Loucy (cell line): ENCODE results near the gene PRKCE.

Experiments
- H2AFZ ChIP-seq: fragments of 200-600 bp; sonication (generic); 2 replicates; pipeline ENCODE4 v1.6.0; 2016; ENCODE audit warnings: antibody characterized with exemption, mild to moderate bottlenecking, low read length, moderate library complexity
- H3F3A ChIP-seq: fragments of 200-600 bp; 2 replicates; pipeline ENCODE4 v1.6.0; 2016; ENCODE audit warnings: antibody characterized with exemption, low read depth, mild to moderate bottlenecking
- H3K27me3 ChIP-seq: fragments of 200-600 bp; sonication (generic); 2 replicates; pipeline ENCODE4 v1.6.1; 2014; ENCODE audit warnings: low read length, mild to moderate bottlenecking; ENCODE audit not compliant: insufficient read depth, poor library complexity, severe bottlenecking
- H3K36me3 ChIP-seq: fragments of 200-600 bp; sonication (generic); 2 replicates; pipeline ENCODE4 v1.6.1; 2016; ENCODE audit warnings: low read length; ENCODE audit not compliant: insufficient read depth
- H3K4me1 ChIP-seq: fragments of 200-600 bp; sonication (generic); 2 replicates; pipeline ENCODE4 v1.5.1; 2014; ENCODE audit warnings: low read length, mild to moderate bottlenecking; ENCODE audit not compliant: insufficient read depth, poor library complexity, severe bottlenecking
- H3K4me2 ChIP-seq: fragments of 200-600 bp; sonication (generic); 2 replicates; pipeline ENCODE4 v1.6.0; 2014; ENCODE audit warnings: antibody characterized with exemption, low read length, low read depth, mild to moderate bottlenecking; ENCODE audit not compliant: poor library complexity, severe bottlenecking
- H3K4me3 ChIP-seq: fragments of 200-600 bp; sonication (generic); 2 replicates; pipeline ENCODE4 v1.5.1; 2014; ENCODE audit warnings: low read length, mild to moderate bottlenecking, mixed read lengths; ENCODE audit not compliant: poor library complexity, severe bottlenecking
- H3K79me2 ChIP-seq: fragments of 200-600 bp; sonication (generic); 2 replicates; pipeline ENCODE4 v1.6.1; 2014; ENCODE audit warnings: low read length; ENCODE audit not compliant: insufficient read depth
- H3K9ac ChIP-seq: fragments of 200-600 bp; sonication (generic); 2 replicates; pipeline ENCODE4 v1.6.0; 2014; ENCODE audit warnings: mild to moderate bottlenecking, low read depth, low read length, moderate library complexity; ENCODE audit not compliant: poor library complexity, severe bottlenecking
- H3K9me2 ChIP-seq: fragments of 200-600 bp; sonication (generic); replicated peaks from 2 replicates; pipeline ENCODE4 v1.6.1; 2016; ENCODE audit warnings: low read depth, low read length, mixed read lengths
- H3K9me3 ChIP-seq: fragments of 200-600 bp; sonication (generic); 2 replicates; pipeline ENCODE4 v1.6.1; 2014; ENCODE audit warnings: mild to moderate bottlenecking, antibody characterized with exemption, low read length, low read depth; ENCODE audit not compliant: insufficient read depth
- H4K20me1 ChIP-seq: fragments of 200-600 bp; sonication (generic); 2 replicates; pipeline ENCODE4 v1.6.0; 2014; ENCODE audit warnings: antibody characterized with exemption, low read length, mild to moderate bottlenecking; ENCODE audit not compliant: insufficient read depth, poor library complexity, severe bottlenecking
- CTCF ChIP-seq: fragments of 200-600 bp; sonication (generic); conservative IDR thresholded peaks from 2 replicates; pipeline ENCODE4 v1.5.1; 2014; ENCODE audit warnings: mild to moderate bottlenecking, antibody characterized with exemption, low read length
- EZH2phosphoT487 ChIP-seq: fragments of 200-600 bp; IDR thresholded peaks from 2 replicates; pipeline ENCODE4 v1.6.1; 2018; ENCODE audit warnings: antibody characterized with exemption, mild to moderate bottlenecking, moderate library complexity, borderline replicate concordance

The PRKCE gene

DNA sequence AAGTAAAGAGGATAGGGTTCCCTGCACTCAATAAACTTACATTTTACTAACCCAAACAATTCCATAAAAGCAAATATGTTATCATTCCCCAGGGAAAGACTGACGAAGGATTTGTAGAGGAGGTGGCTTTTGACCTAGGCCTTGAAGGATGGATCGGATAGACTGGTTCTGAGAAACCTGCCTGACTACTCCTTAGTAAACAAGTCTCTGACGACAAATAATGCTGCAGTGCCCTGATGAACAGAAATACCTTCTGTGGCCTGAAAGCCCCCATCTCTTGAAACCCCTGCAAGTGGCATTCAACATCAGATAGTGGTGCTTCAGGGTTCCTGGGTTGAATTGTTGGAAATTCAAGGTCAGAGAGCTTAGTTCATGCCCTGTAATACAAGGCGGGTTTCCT lies 19.2 kb downstream of the PRKCE start:
- no peak for TF ChIP-seq EZH2phosphoT487
- TF ChIP-seq CTCF, result no peak
- no peak overlapping the region for H2AFZ ChIP-seq
- H3K4me2 ChIP-seq, result no peak overlapping the region
- no peak overlapping the region for H3K9ac ChIP-seq
- H3F3A ChIP-seq, result no peaks in the 10 kb centered on the region
- H3K79me2 ChIP-seq, result peaks cover 85% of the 10 kb centered on the region
- H3K4me3 ChIP-seq, result no peak overlapping the region
- H3K9me2 ChIP-seq, result no peaks in the 10 kb centered on the region
- H3K27me3 ChIP-seq, result no peaks in the 10 kb centered on the region
- H3K4me1 ChIP-seq, result peaks cover 22% of the 10 kb centered on the region
- no peaks in the 10 kb centered on the region for H3K9me3 ChIP-seq
- peaks cover 12% of the 10 kb centered on the region for H4K20me1 ChIP-seq
- H3K36me3 ChIP-seq, result no peaks in the 10 kb centered on the region

DNA sequence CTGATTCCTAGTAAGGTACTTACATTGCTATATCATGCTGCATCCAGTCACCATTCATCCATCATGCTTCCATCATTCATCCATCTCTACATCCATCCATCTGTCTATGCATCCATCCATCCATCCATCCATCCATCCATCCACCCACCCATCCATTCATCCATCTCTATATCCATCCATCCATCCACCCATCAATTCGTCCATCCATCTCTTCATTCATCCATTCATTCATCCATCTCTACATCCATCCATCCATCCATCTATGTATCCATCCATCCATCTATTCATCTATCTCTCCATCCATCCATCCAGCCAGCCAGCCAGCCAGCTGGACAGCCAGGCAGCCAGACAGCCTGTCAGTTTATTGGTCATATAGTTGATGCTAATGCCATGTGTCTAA lies 20.7 kb downstream of the PRKCE start:
- H4K20me1 ChIP-seq, result peaks cover 12% of the 10 kb centered on the region
- no peak overlapping the region for H3K4me3 ChIP-seq
- H3K36me3 ChIP-seq, result no peaks in the 10 kb centered on the region
- TF ChIP-seq EZH2phosphoT487, result no peak
- no peak for TF ChIP-seq CTCF
- peaks cover 26% of the 10 kb centered on the region for H3K4me1 ChIP-seq
- no peak overlapping the region for H2AFZ ChIP-seq
- no peaks in the 10 kb centered on the region for H3K27me3 ChIP-seq
- H3K9ac ChIP-seq, result no peak overlapping the region
- H3K9me2 ChIP-seq, result no peaks in the 10 kb centered on the region
- H3K79me2 ChIP-seq, result peaks cover 83% of the 10 kb centered on the region
- no peaks in the 10 kb centered on the region for H3F3A ChIP-seq
- no peaks in the 10 kb centered on the region for H3K9me3 ChIP-seq
- H3K4me2 ChIP-seq, result no peak overlapping the region

- H2AFZ ChIP-seq, result no peak overlapping the region
- no peak overlapping the region for H3K4me3 ChIP-seq
- H3F3A ChIP-seq, result no peaks in the 10 kb centered on the region
- H3K9ac ChIP-seq, result no peak overlapping the region
- TF ChIP-seq EZH2phosphoT487 (no peak), CTCF (no peak)
- peaks cover 4% of the 10 kb centered on the region for H4K20me1 ChIP-seq
- no peaks in the 10 kb centered on the region for H3K36me3 ChIP-seq
- H3K9me3 ChIP-seq, result no peaks in the 10 kb centered on the region
- H3K4me2 ChIP-seq, result no peak overlapping the region
- H3K27me3 ChIP-seq, result no peaks in the 10 kb centered on the region
- H3K4me1 ChIP-seq, result peaks cover 7% of the 10 kb centered on the region
- H3K79me2 ChIP-seq, result peaks cover 73% of the 10 kb centered on the region
- H3K9me2 ChIP-seq, result no peaks in the 10 kb centered on the region
These were observed 22.8 kb downstream of the PRKCE start for GRCh38 chr2:45674035-45674816.
